C1 segment of cervical spinal cord (tissue), 14 donors: ENCODE results near the gene ABLIM1.

Source experiments
- DNase-seq, 14 donors: peaks; one replicate each; lab custom pipeline; 2025; lab: John Stamatoyannopoulos, UW

The ABLIM1 gene

GRCh38 chr10:114680543-114681117 is 22.6 kb upstream of the ABLIM1 start:
- DNase-seq = no peak

- no peak for DNase-seq
Observed at GRCh38 chr10:114679552-114679951, 21.5 kb upstream of the ABLIM1 start.

- DNase-seq = no peak
Observed at GRCh38 chr10:114678820-114679219, 20.7 kb upstream of the ABLIM1 start.

- no peak for DNase-seq
Observed at GRCh38 chr10:114678336-114678735, 20.3 kb upstream of the ABLIM1 start.

GRCh38 chr10:114674346-114674745 is 16.3 kb upstream of the ABLIM1 start:
- no peak for DNase-seq

- DNase-seq = peak in 1 of 14 donors; percentile 59
Observed at GRCh38 chr10:114669648-114670047, 11.6 kb upstream of the ABLIM1 start.

- DNase-seq = no peak
Observed at GRCh38 chr10:114668375-114669080, 10.5 kb upstream of the ABLIM1 start.

GRCh38 chr10:114665873-114666272 is 7.8 kb upstream of the ABLIM1 start:
- no peak for DNase-seq

GRCh38 chr10:114665406-114665805 is 7.3 kb upstream of the ABLIM1 start:
- no peak for DNase-seq

- no peak for DNase-seq
Observed at GRCh38 chr10:114664127-114664526, 6.1 kb upstream of the ABLIM1 start.

- no peak for DNase-seq
Observed at GRCh38 chr10:114663626-114664025, 5.6 kb upstream of the ABLIM1 start.

GRCh38 chr10:114662646-114663217 is 4.7 kb upstream of the ABLIM1 start:
- DNase-seq = no peak

GRCh38 chr10:114661212-114661880 is 3.3 kb upstream of the ABLIM1 start:
- no peak for DNase-seq

GRCh38 chr10:114655671-114656070 is 2.4 kb downstream of the ABLIM1 start:
- DNase-seq = no peak

- DNase-seq = no peak
Observed at GRCh38 chr10:114654822-114655575, 3.1 kb downstream of the ABLIM1 start.

- peak in 1 of 14 donors; percentile 59 for DNase-seq
Observed at GRCh38 chr10:114653926-114654325, 4.1 kb downstream of the ABLIM1 start.

GRCh38 chr10:114652402-114653368 is 5.4 kb downstream of the ABLIM1 start:
- DNase-seq = peak in 1 of 14 donors; percentile 76

- DNase-seq = no peak
Observed at GRCh38 chr10:114650831-114651230, 7.2 kb downstream of the ABLIM1 start.

- no peak for DNase-seq
Observed at GRCh38 chr10:114650266-114650665, 7.8 kb downstream of the ABLIM1 start.

GRCh38 chr10:114649217-114649903 is 8.7 kb downstream of the ABLIM1 start:
- DNase-seq = peak in 1 of 14 donors; percentile 90
